ENCODE results near the gene CWC25.
A peak's percentile ranks its signal among the peaks of the same experiment; 100 is the strongest.
"Not testable (repeated sequence)": the region's sequence is repeated elsewhere in the genome, so short reads cannot be mapped to it uniquely, and the experiment has no call there.

Gene CWC25

DNA sequence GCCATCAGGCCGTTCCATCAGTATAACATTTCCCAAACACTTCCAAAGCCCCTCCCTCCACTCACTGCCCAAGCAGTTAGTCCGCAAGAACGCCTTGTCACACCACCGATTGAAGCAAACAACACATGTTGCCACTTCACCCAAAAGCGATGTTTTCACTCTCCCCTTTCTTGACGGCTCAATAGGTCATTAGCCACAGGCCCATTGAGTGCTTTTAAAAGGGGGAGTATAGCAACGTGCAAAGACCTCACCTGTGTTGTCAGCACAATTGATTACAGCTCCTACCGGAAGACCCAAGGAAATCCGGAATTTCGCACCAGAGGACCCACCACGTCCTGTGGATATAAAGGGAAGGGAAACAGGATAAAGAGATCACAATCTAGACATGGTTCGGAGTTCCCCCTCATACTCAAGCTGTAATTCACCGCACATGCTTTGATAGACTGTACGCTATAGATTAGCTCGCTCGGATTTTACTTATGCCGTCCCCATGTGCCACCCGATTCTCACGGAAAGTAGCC lies 27.7 kb upstream of the CWC25 start:
- no peak for DNase-seq

DNA sequence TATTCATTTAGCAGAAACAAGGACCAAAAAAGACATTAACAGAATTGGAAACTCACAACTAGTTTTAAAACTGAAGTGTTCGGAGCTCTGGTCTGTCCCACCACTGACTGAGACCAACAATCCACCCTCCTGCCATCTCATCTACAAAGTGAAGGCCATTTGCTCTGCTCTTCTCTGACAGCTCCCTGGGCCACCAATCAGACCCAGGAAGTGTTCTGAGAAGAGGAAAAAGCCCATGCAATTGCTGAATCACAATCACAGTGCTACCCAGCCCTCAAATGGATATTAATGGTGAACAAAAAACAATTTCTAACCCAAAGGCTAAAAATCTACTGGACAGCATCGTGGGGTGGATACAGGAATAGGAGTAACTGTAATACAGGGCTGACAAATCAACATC lies 26.3 kb upstream of the CWC25 start:
- no peak for DNase-seq

DNA sequence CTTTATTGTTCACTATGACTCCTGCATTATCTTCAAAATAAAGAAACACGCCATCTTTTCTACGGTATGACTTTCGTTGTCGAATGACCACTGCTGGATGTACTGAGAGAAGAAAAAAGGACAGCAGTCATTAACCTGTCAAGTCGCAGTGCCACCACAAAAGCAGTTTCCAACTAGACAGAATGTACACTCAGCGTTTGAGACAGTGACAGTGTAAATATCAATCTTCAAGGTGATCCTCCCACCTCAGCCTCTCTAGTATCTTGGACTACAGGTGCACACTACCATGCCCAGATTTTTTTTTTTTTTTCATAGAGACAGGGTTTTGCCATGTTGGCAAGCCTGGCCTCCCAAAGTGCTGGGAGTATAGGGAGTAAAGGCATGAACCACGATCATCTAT lies 25.3 kb upstream of the CWC25 start:
- DNase-seq, result no peak

DNA sequence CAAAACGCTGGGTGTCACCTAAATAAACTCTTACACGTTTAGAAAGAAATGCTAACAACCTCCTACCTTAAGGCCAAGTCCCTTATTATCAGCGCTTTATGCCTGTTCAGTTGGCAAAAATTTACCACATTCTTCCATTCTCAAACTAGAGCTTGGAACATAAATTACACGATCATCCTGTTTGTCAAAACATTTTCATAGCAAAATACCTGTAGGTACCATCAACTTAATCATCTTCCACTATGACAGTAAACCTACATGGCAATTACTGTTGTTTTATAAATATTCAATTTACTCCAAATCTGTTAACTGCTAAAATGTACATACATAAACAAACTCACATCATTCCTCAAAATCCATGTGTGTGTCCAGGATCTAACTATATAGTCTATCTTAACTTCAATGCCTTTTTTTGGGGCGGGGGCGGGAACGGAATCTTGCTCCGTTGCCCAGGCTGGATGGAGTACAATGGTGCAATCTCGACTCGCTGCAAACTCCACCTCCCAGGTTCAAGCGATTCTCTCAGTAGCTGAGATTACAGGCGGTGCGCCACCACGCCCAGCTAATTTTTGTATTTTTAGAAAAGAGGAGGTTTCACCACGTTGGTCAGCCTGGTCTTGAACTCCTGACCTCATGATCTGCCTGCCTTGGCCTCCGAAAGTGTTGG lies 24.0 kb upstream of the CWC25 start:
- DNase-seq, result no peak

DNA sequence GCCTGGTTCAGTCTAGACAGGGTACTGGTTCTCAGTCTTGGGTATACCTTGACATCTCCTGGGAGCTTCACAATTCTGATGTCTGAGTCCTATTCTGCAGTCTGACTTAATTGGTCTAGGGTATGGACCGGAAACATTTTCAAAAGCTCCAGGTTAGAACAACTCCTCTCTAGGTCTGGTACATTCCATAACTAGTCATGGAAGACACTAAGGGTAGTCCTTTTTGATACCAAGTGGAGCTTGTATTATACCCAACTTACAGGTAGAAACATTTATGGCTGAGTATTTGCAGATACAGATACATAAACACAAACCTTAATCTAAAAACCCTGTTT lies 23.4 kb upstream of the CWC25 start:
- no peak for DNase-seq

DNA sequence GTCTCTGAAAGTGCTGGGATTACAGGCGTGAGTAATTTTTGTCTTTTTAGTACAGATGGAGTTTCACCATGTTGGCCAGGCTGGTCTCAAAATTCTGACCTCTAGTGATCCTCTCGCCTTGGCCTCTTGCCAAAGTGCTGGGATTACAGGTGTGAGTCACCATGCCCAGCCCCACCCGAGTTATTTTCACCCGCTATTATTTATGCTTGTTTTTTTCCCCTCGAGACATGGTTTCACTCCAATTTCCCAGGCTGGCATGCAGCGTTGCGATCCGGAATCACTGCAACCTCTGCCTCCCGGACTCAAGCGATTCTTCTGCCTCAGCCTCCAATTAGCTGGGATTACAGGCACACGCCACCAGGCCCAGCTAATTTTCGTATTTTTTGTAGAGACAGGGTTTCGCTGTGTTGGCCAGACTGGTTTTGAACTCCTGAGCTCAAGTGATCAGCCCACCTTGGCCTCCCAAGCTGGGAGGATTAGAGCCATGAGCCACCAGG lies 19.2 kb upstream of the CWC25 start:
- DNase-seq, result peak; percentile 18

DNA sequence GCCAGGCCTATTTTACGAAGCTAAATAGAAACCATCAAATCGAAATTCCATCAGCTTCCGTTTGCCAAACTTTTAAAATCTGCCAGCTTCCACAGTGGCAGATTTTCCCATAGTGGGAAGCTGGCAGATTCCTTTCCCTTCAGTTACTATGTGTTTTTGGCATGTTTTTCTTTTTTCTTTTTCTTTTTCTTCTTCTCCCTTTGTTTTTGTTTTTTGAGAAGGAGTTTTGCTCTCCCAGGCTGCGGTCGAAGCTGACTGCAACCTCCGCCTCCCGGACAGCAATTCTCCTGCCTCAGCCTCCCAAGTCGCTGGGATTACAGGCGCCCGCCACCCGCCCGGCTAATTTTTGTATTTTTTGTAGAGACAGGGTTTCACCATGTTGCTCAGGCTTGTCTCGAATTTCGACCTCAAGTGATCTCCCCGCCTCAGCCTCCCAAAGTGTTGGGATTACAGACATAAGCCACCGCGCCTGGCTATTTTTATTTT lies 684 bp upstream of the CWC25 start:
- DNase-seq, result no peak

DNA sequence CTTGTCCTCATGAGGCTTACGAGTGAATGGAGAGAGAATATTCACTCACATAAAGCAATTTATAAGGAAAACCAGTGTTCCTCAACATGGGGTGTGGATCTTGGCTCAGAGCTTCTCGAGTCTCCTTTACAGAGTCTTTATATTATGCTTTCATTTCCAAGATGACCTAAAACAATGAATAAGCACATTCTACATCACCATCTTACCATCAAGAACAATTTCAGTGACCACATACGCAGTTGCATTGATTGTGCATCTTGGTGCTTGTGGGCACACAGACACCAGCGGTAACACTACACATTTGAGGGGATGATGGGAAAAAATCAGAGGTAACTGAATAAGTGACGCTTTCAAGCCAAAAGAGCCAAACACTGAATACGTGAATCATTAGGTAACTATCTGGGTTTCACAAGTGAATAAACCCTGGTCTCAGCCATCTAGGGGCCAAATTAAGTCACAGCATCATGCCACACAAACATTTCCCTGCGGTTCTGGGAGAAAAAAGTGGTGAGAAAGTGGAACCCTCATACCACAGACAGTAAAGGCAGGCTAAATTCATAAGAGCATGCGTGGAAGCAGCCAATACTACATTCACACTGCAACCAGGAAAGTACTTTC lies 9.4 kb downstream of the CWC25 start:
- peak; percentile 48 for DNase-seq

DNA sequence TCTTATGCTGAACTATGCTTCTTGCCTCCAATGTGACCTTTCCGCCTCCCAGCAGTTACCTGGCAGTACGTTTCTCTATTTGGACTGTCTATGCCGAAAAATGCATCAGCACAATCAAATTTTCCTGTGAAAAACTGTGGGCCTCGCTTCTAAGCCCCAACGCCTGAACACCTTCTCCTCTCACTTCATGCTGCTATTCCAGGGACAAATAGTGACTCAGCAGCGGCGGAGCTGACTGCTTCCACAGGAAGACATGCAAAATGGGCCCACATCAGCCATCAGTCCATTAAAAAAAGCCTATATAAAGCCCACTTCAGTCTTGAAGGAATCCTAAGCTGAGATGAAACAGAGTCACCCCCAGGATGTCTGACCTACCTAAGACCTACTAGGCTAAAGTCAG lies 15.3 kb downstream of the CWC25 start:
- no peak for DNase-seq

DNA sequence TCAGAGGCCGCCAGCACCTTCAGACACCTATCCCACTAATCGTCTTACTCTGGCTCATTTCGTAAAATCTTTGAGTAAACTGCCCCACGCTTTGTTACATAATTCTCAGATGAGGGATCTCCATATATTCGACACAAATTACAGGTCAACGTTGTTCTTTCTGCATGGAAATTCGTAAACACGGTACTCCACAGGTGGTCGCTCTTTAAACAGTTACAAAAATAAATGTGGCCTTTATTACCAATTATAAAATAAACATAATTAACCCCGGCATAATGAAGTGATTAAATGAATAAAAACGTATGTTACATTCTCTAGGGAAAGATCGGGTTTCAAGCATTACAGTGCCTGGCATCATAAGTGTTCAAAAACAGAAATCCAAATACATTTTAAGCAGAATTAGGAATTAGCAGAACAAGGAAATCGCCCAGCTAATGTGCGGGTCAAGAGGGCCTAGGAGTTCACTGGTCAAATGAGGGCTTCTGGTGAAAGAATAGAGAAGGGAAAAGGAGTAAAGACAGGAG lies 24.8 kb downstream of the CWC25 start:
- no peak for DNase-seq

DNA sequence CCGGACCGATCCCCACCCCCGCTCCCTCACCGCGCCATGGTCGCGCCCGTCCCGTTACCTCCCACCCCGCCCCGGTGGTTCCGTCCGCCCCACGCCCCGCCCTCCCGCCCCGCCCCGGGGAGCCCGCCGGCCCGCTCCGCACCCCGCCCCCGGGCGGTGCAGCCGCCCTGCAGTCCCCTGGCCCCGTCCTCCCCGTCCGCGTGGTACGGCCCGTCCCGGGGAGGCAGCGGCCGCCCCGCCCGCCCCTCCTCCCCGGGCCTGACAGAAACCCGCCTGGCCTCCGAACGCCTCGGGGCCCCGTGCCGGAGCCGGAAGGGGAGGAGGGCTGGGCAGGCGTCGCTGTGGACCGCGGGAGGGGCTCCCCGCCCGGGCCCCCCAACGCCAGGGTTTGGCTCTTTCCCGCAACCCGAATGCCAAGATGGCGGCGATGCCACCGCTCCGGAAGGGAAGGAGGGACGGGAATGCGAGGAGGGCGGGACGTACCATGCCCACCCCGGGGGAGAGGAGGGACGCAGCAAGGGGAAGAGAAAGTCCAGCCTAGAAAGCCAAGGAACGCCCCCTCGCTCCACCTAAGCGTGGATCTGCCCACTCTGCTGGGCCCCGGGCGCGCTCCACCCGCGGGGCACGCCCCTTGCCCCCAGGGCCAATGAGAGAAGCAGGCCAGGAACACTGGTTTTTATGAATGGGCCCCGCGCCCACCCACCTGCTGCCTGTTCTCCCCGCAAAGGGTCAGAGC lies 25.5 kb downstream of the CWC25 start, which contains the start of gene PIP4K2B:
Gene PIP4K2B (minus strand): TSS at position 56 of the 736 bp plus-strand sequence. CDS start 132 bp downstream, outside the sequence.
- peak; percentile 96 for DNase-seq

DNA sequence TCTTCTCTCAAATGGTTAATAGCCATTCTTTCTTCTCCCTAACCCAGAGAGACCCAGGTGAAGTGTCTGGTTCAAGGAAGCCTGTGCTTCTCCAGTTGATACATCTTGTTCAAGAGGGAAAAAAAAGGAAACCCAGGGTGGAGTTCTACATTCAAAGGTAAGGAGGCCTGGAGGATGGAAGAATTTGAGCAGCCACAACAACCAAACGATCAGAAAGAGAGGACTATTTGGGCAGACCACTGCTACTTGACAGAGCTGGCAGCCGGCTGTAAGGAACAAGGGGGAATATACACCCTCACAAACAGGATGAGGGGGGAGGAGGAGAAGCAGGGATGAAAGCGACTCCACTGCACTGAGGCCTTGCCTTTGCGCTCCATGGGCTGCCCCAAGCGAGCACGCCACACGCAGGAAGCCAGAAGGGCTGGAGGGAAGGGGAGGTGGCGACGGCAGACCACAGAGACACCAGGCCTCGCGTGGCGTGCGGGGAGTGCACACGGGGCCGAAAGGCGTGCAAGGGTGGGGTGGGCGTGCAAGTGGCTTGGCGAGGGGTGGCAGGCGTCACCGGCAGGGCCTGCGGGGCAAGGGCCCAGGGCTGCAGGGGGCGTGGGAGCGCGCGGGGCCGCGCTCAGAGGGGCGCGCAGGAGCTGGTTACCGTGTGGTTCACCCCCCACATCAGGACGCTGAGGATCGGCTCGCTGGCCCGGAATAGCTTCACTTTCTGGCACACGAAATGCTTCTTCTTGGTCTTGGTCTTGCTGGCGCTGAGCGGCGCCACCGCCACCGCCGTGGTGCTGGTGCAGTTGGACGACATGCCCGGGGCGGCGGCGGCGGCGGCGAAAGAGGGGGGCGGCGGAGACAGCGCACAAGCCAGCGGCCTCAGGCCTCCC lies 26.3 kb downstream of the CWC25 start:
- peak; percentile 47 for DNase-seq

DNA sequence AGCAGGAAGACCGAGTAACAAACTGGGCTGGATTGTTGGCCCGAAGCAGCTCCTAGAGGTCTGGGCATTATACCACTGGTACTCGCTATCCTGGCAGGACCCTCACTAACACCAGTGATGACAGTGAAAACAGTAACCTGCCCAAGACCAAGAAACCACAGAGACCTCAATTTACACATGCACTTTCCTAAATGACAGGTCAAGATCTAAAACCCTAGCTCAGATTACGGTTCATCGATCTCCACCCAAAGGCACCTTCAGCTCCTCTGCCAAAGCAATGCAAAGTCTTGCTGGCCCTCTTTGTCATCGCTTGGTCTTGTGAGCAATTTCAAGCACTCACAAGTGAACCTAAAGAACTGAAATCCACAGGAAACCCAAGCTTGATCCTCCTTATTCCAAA lies 27.3 kb downstream of the CWC25 start:
- DNase-seq, result no peak

DNA sequence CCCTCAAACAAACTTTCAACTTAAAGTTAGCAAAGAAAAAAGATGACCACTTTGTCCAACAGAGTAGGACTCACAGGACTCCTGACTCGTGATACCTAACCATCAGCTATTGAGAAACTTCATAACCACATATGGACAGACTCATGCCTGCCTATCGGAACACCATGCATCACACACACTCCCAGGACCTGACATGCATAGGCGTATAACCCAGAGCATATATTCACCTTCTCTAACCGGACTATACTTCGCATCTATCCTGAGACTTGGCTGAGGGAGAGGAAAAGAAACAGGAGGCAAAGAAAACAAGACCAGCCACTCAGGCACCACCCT lies 28.0 kb downstream of the CWC25 start:
- DNase-seq, result no peak

DNA sequence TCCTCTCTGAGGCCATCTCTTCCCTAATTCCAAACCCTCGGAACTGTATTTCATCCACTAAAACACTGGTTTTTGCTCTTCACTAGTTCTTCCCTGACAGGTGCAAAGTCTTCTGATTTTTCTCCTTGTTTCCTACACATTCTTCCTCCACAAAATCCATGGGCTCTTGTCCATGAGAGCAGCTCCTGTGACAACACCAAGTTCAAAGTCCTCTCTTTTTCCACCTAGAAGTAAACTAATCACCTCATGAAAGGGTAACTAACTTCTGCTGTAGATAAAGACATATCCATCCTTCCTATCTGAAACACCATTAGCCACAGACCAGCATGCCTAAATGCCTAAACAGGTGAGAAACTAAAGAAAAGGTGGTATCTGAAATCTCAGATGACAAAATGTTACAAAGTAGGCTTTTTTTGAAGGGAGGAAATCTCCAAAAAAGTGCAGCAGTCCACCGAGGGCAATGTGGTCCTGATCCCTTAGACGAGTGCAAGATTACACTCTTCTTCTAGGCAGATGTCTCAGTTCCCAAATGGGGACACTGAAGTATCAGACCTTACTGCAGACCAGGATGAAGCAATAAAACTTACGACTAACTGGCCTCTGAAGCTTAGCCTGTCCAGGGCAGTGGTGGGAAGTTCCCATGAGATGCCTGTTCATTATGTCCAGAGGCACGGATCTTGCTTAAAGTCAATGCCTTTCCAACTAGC lies 28.5 kb downstream of the CWC25 start:
- DNase-seq, result peak; percentile 9

DNA sequence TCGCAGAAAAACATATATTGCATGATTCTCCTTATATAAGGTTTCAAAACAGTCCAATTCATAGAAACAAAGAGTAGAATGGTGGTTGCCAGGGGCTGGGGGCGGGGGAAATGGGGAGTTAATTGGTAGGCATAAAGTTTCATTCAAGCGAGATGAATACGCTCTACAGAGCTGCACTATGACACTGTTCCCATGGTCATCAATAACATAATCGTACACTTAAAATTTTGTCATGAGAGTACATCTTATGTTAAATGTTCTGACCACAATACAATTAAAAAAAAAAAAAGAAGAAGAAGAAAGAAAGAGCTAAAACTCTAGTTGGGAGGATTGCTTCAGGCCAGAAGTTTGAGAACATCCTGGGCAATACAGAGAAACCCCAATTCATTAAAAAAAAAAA lies 30.9 kb downstream of the CWC25 start:
- no peak for DNase-seq

DNA sequence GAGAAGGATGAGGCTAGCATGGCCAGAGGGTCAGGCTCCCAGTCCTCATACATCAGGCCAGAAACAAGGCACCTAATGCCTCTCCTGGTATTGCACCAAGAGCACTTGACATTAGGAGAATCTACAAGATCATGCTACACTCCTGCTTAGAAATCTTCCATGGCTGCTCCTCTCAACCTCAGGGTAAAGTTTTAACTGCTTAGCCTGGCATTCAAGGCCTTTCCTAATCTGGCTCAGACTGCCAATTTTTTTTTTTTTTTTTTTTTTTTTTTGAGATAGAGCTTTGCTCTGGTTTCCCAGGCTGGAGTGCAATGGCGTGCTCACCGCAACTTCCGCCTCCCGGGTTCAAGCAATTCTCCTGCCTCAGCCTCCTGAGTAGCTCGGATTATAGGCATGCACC lies 34.0 kb downstream of the CWC25 start:
- no peak for DNase-seq

DNA sequence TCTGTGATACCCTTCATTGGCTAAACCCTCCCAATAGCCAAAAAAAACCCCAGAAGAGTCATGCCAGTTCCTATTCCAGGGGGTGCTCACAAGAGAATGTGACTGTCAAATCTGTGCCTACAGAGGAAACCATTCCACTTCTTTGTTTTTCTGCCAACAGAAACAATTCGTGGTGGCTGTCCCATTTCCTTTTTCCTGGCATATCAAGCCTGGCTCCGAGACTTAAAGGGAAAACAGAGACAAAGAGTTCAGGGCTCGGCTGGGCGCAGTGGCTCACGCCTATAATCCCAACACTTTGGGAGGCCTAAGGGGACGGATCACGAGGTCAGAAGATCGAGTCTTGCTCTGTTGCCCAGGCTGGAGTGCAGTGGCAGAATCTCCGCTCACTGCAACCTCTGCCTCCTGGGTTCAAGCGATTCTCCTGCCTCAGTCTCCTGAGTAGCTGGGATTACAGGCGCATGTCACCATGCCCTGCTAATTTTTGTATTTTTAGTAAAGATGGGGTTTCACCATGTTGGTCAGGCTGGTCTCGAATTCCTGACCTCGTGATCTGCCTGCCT lies 34.9 kb downstream of the CWC25 start:
- not testable (repeated sequence) for DNase-seq

DNA sequence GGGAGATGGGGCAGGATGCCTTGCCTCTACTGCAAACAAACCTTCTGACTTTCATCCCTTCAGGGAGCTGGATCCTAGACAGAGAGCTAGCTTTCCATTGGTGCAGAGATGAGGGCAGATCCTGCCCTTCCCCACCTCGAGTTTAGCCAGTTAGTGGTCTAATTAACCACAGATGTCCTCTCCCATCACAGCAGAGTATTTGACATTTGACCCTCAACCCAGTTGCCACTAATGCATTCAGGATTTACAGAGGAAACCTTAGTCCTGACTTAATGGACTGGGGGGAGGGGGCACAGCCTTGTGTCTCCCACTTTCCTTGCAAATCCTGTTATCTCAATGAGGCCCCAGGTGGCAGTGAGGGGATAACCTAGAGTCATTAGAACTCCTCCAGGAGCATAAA lies 35.9 kb downstream of the CWC25 start:
- DNase-seq, result no peak

DNA sequence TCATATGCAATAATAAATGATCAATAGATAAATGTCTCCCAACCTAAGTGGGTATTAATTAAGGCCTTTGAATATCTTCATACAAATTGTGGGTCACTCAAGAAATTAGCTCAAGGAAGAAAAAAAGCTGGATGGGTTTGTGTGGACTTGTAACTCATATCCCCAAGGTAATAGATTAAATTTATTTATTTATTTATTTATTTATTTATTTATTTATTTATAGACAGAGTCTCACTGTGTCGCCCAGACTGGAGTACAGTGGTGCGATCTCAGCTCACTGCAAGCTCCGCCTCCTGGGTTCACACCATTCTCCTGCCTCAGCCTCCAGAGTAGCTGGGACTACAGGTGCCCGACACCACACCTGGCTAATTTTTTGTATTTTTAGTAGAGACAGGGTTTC lies 37.1 kb downstream of the CWC25 start:
- DNase-seq, result not testable (repeated sequence)

DNA sequence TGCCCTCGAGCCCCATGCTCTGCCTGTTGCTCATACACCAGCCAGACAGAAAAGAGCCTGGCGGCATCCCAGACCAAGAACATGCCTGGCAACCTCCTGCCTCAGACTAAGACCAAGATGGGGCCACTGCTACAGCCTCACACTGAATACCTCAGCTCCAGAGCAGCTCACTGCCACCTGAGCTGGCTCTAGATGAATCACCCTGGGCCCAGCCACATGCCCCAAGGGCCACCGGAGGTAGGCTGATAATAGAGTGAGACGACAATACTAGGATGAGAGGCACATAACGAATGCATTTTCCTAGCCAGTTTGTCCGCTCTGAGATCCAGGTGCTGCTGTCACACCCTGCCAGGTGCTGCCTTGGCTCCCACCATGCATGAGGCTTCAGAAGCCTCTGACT lies 38.7 kb downstream of the CWC25 start:
- DNase-seq, result peak; percentile 33

DNA sequence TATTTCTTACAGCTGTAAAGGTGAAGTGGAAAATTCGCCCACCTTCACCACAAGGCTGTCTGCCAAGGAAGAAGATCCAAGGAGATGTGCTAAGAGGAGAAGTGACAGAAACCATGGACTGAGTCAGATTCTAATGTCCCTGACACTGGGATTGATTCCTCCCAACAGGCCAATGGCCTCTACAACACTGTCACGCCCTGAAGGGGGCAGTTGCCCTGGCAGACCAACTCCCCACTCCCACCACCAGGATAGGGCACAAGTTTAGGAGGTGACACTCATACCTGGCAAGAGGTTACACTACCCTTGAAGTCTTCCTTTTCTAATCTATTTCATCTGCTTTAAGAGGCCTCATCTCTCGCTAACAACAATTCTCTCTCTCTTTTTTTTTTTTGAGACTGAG lies 41.9 kb downstream of the CWC25 start:
- no peak for DNase-seq
